Measurements from ENCODE around the gene COX6A1. TPM values are rescaled to one million over a fixed set of nuclear protein-coding genes. Genes with fewer than 3 reads are reported as not detected.

The COX6A1 gene
- total RNA-seq, 1 experiment from 2014 or later = 475 TPM

DNA sequence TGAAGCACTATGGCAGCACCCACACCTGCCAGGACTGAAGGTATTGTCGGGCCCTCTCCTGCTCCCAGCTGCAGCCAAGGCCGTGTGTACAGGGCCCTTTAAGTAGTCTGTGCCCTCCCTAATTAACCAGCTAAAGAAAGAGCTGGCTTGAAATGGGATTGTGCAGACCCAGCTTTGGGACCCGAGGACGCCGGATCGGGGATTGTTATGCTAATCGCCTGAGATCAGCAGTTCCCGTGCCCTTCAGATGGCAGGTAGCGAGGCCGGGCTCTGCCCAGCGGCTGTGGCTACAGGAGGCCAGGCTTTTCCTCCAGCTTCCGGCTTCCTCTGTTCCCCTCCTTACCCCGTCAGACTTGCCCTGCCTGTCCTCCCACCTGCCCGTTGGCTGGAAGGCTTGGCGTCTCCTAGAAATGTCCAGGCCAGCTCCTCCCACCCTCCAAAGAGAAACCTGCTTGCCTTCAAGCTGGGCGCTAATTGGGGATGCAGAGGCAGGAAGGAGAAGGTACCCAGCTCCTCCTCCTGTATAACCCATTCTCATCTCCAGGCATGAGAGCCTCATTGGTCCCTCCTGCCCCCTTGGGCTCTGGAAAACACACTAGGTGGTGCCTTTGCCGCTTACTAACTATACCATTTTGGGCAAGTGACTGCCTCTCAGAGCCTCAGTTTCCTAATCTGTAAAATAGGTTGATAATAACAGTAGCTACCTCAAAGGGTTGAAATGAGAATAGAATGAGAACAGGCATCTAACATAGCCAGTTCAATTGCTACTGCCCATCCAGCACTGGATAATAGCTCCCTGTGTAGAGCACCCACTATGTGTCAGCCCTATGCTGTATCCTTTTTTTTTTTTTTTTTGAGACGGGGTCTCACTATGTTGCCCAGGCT is 43.2 kb upstream of the COX6A1 start:
- ChIA-PET POLR2A (no interaction called here), CTCF (interaction anchor here (1.1 kb wide), 1 partner anchor 35 kb away, joined by 3 read pairs; no protein-coding TSS in a partner anchor)
- no peak for DNase-seq (ENCODE audit: unreplicated experiment)
- Mint-ChIP-seq H3K4me1 (ENCODE audit: insufficient read depth, unreplicated experiment) (no peaks in the 10 kb centered on the region), H3K4me3 (ENCODE audit: unreplicated experiment) (no peak overlapping the region), H3K9me3 (ENCODE audit: unreplicated experiment) (no peaks in the 10 kb centered on the region), H3K36me3 (ENCODE audit: insufficient read depth, unreplicated experiment) (no peaks in the 10 kb centered on the region), H3K27me3 (ENCODE audit: insufficient read depth, unreplicated experiment) (peaks cover 22% of the 10 kb centered on the region), H3K27ac (ENCODE audit: low read depth, unreplicated experiment) (no peak overlapping the region)
- TF ChIP-seq, protein P1, sequence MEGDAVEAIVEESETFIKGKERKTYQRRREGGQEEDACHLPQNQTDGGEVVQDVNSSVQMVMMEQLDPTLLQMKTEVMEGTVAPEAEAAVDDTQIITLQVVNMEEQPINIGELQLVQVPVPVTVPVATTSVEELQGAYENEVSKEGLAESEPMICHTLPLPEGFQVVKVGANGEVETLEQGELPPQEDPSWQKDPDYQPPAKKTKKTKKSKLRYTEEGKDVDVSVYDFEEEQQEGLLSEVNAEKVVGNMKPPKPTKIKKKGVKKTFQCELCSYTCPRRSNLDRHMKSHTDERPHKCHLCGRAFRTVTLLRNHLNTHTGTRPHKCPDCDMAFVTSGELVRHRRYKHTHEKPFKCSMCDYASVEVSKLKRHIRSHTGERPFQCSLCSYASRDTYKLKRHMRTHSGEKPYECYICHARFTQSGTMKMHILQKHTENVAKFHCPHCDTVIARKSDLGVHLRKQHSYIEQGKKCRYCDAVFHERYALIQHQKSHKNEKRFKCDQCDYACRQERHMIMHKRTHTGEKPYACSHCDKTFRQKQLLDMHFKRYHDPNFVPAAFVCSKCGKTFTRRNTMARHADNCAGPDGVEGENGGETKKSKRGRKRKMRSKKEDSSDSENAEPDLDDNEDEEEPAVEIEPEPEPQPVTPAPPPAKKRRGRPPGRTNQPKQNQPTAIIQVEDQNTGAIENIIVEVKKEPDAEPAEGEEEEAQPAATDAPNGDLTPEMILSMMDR (IDR thresholded peaks at IDR 0.05; ENCODE audit: unreplicated experiment) = no peak
- BruUV-seq (replicated peaks) = no TSS peak
- intact Hi-C loops (cut with micrococcal nuclease) = no loop called here

DNA sequence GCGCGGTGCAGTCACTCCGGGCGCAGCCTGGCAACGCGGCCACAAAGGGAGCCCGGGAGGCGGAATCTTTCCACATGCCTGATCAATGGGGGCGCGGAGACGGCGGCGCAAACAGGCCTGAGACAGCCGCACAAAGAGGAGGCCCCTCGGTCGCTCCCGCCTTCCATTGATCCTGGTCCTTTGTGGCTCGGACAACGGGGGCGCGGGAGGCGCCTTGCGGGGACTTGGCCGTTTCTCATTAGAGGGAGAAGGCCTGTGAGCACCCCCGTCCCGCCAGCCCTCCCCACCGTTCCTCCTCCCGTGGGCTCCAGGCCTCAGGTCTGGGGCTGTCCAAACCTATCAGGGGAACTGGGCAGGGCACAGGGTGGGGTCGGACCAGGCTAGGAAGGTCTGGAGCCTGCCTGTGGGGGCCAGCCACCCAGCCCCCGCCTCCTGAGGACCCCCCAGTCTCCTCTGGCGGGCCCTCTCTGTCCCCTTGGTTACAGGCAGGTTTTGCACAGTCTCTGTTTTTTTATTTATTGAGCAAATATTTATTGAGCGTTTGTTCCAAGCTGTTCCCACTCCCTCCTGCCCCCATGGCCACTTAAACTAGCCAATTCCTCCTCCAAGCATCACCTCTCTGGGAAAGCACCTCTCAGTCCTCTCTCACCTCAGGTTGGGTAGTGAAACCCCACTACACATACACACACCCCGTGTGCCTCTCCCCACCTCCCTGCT is 39.9 kb upstream of the COX6A1 start:
- CTCF ChIA-PET = no interaction called here
- Mint-ChIP-seq H3K4me1 (ENCODE audit: insufficient read depth, unreplicated experiment) (no peaks in the 10 kb centered on the region), H3K27ac (ENCODE audit: low read depth, unreplicated experiment) (no peak overlapping the region), H3K36me3 (ENCODE audit: insufficient read depth, unreplicated experiment) (no peaks in the 10 kb centered on the region), H3K27me3 (ENCODE audit: insufficient read depth, unreplicated experiment) (peaks cover 9% of the 10 kb centered on the region), H3K9me3 (ENCODE audit: unreplicated experiment) (no peaks in the 10 kb centered on the region), H3K4me3 (ENCODE audit: unreplicated experiment) (no peak overlapping the region)
- POLR2A ChIA-PET = interaction anchor here (1.0 kb wide), 1 partner anchor 98 kb away, joined by 3 read pairs; the partner anchor contains the start of gene DYNLL1
- no TSS peak for BruUV-seq (replicated peaks)
- TF ChIP-seq, protein P1 (IDR thresholded peaks at IDR 0.05; ENCODE audit: unreplicated experiment) = no peak
- DNase-seq (ENCODE audit: unreplicated experiment) = no peak
- intact Hi-C loops (cut with micrococcal nuclease) = no loop called here

DNA sequence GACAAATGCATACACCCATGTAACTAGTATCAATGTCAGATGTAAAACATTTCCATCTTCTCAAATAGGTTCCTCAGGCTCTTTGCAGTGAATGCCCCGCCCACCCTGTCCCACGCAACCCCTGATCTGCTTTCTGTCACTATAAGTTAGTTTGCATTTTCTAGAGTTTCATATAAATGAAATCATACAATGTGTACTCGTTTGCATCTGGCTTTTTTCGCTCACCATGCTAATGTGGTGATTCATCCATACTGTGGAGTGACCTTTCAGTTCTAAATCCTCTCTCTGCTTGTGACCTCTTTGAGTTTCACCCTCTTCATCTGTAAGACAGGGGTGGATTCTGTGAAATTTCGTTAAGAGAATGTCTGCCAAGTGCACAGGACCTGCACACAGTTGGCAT is 38.4 kb upstream of the COX6A1 start:
- H3K27ac Mint-ChIP-seq (ENCODE audit: low read depth, unreplicated experiment) = no peak overlapping the region
- H3K4me3 Mint-ChIP-seq (ENCODE audit: unreplicated experiment) = no peak overlapping the region
- BruUV-seq (replicated peaks) = no TSS peak
- peaks cover 9% of the 10 kb centered on the region for H3K27me3 Mint-ChIP-seq (ENCODE audit: insufficient read depth, unreplicated experiment)
- POLR2A ChIA-PET = no interaction called here
- CTCF ChIA-PET = no interaction called here
- no peaks in the 10 kb centered on the region for H3K36me3 Mint-ChIP-seq (ENCODE audit: insufficient read depth, unreplicated experiment)
- TF ChIP-seq, protein P1 (IDR thresholded peaks at IDR 0.05; ENCODE audit: unreplicated experiment) = no peak
- intact Hi-C loops (cut with micrococcal nuclease) = no loop called here
- no peaks in the 10 kb centered on the region for H3K4me1 Mint-ChIP-seq (ENCODE audit: insufficient read depth, unreplicated experiment)
- peak; percentile 15 for DNase-seq (ENCODE audit: unreplicated experiment)
- no peaks in the 10 kb centered on the region for H3K9me3 Mint-ChIP-seq (ENCODE audit: unreplicated experiment)

DNA sequence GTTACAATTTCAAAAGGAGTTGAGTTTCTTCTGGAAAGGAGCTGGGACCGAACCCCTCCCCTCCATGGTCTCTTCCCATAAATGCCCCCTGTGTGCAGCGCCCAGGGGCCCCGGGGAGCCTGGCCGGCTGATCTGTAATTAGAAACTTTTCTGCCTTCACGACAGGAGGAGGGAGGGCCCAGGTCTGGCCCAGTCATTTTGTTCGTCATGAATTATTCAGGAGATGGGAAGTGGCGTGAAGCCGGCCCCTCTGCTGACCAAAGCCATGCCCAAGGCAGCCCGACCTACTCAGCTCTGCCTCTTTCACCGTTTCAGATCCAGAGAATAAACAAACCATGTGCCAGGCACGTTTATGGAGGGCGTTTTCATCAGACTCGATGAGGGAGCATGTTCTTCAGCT is 35.7 kb upstream of the COX6A1 start:
- H3K27ac Mint-ChIP-seq (ENCODE audit: low read depth, unreplicated experiment) = no peak overlapping the region
- intact Hi-C loops (cut with micrococcal nuclease) = no loop called here
- no peak for DNase-seq (ENCODE audit: unreplicated experiment)
- no peaks in the 10 kb centered on the region for H3K27me3 Mint-ChIP-seq (ENCODE audit: insufficient read depth, unreplicated experiment)
- H3K9me3 Mint-ChIP-seq (ENCODE audit: unreplicated experiment) = no peaks in the 10 kb centered on the region
- BruUV-seq (replicated peaks) = no TSS peak
- ChIA-PET POLR2A (no interaction called here), CTCF (no interaction called here)
- no peaks in the 10 kb centered on the region for H3K4me1 Mint-ChIP-seq (ENCODE audit: insufficient read depth, unreplicated experiment)
- H3K36me3 Mint-ChIP-seq (ENCODE audit: insufficient read depth, unreplicated experiment) = no peaks in the 10 kb centered on the region
- TF ChIP-seq, protein P1 (IDR thresholded peaks at IDR 0.05; ENCODE audit: unreplicated experiment) = no peak
- no peak overlapping the region for H3K4me3 Mint-ChIP-seq (ENCODE audit: unreplicated experiment)
